Activated T-cell treated with anti-CD3 and anti-CD28 coated beads, Interleukin-2, amount 50 U/mL, for 24 hours (primary cell): ENCODE results near the gene CEP89.
"Not testable (repeated sequence)": the region's sequence is repeated elsewhere in the genome, so short reads cannot be mapped to it uniquely, and the experiment has no call there.

Experiments
- DNase-seq: peaks from one replicate; pipeline ENCODE4 v3.0.0-alpha.2; 2020
- H3K27ac Mint-ChIP-seq: 2 replicates; pipeline ENCODE4 v1.8.0; 2020; ENCODE audit warnings: mild to moderate bottlenecking, mixed read lengths
- H3K27me3 Mint-ChIP-seq: 2 replicates; pipeline ENCODE4 v1.8.0; 2020; ENCODE audit warnings: mixed read lengths
- H3K36me3 Mint-ChIP-seq: 2 replicates; pipeline ENCODE4 v1.8.0; 2020; ENCODE audit warnings: low read depth, mixed read lengths
- H3K4me1 Mint-ChIP-seq: 2 replicates; pipeline ENCODE4 v1.8.0; 2020; ENCODE audit warnings: low read depth, mixed read lengths
- H3K4me3 Mint-ChIP-seq: 2 replicates; pipeline ENCODE4 v1.8.0; 2020; ENCODE audit warnings: mild to moderate bottlenecking, moderate library complexity, mixed read lengths
- H3K9me3 Mint-ChIP-seq: 2 replicates; pipeline ENCODE4 v1.8.0; 2020; ENCODE audit warnings: mixed read lengths

CEP89 gene

GRCh38 chr19:32833388-32833787 lies 138.4 kb downstream of the CEP89 start:
- peaks cover 21% of the 10 kb centered on the region for H3K4me1 Mint-ChIP-seq
- H3K36me3 Mint-ChIP-seq, H3K4me3 Mint-ChIP-seq, H3K9me3 Mint-ChIP-seq, H3K27me3 Mint-ChIP-seq, H3K27ac Mint-ChIP-seq, DNase-seq: not testable (repeated sequence)

- not testable (repeated sequence) for H3K27me3 Mint-ChIP-seq, H3K9me3 Mint-ChIP-seq, DNase-seq, H3K4me3 Mint-ChIP-seq, H3K36me3 Mint-ChIP-seq, H3K27ac Mint-ChIP-seq
- H3K4me1 Mint-ChIP-seq = peaks cover 20% of the 10 kb centered on the region
These were observed 138.9 kb downstream of the CEP89 start for GRCh38 chr19:32832825-32833224.

- not testable (repeated sequence) for DNase-seq, H3K27me3 Mint-ChIP-seq, H3K9me3 Mint-ChIP-seq, H3K27ac Mint-ChIP-seq, H3K36me3 Mint-ChIP-seq, H3K4me3 Mint-ChIP-seq
- H3K4me1 Mint-ChIP-seq = peaks cover 16% of the 10 kb centered on the region
These were observed 139.7 kb downstream of the CEP89 start for GRCh38 chr19:32832094-32832493.

GRCh38 chr19:32831611-32832010 lies 140.1 kb downstream of the CEP89 start:
- Mint-ChIP-seq H3K4me3 (no peak overlapping the region), H3K27me3 (no peaks in the 10 kb centered on the region), H3K9me3 (no peaks in the 10 kb centered on the region), H3K4me1 (peaks cover 12% of the 10 kb centered on the region), H3K36me3 (no peaks in the 10 kb centered on the region), H3K27ac (no peak overlapping the region)
- no peak for DNase-seq

- Mint-ChIP-seq H3K4me1 (peaks cover 12% of the 10 kb centered on the region), H3K4me3 (no peak overlapping the region), H3K36me3 (no peaks in the 10 kb centered on the region), H3K9me3 (no peaks in the 10 kb centered on the region), H3K27me3 (no peaks in the 10 kb centered on the region), H3K27ac (no peak overlapping the region)
- no peak for DNase-seq
These were observed 141.3 kb downstream of the CEP89 start for GRCh38 chr19:32830231-32831014.

GRCh38 chr19:32829345-32829896 lies 142.3 kb downstream of the CEP89 start:
- Mint-ChIP-seq H3K27me3 (no peaks in the 10 kb centered on the region), H3K27ac (peak overlapping the region; percentile 79), H3K36me3 (no peaks in the 10 kb centered on the region), H3K9me3 (no peaks in the 10 kb centered on the region), H3K4me3 (no peak overlapping the region), H3K4me1 (peaks cover 12% of the 10 kb centered on the region)
- DNase-seq = no peak

GRCh38 chr19:32828643-32829344 lies 143.0 kb downstream of the CEP89 start:
- Mint-ChIP-seq H3K9me3 (no peaks in the 10 kb centered on the region), H3K36me3 (no peaks in the 10 kb centered on the region), H3K27ac (peak overlapping the region; percentile 79), H3K4me3 (no peak overlapping the region), H3K4me1 (peaks cover 12% of the 10 kb centered on the region), H3K27me3 (no peaks in the 10 kb centered on the region)
- no peak for DNase-seq

- no peak overlapping the region for H3K27ac Mint-ChIP-seq
- no peak for DNase-seq
- peaks cover 3% of the 10 kb centered on the region for H3K27me3 Mint-ChIP-seq
- no peaks in the 10 kb centered on the region for H3K9me3 Mint-ChIP-seq
- H3K4me3 Mint-ChIP-seq = no peak overlapping the region
- peaks cover 12% of the 10 kb centered on the region for H3K4me1 Mint-ChIP-seq
- no peaks in the 10 kb centered on the region for H3K36me3 Mint-ChIP-seq
These were observed 143.6 kb downstream of the CEP89 start for GRCh38 chr19:32828139-32828538.
